ENCODE data around the gene ANGPT4.

Gene ANGPT4

DNA sequence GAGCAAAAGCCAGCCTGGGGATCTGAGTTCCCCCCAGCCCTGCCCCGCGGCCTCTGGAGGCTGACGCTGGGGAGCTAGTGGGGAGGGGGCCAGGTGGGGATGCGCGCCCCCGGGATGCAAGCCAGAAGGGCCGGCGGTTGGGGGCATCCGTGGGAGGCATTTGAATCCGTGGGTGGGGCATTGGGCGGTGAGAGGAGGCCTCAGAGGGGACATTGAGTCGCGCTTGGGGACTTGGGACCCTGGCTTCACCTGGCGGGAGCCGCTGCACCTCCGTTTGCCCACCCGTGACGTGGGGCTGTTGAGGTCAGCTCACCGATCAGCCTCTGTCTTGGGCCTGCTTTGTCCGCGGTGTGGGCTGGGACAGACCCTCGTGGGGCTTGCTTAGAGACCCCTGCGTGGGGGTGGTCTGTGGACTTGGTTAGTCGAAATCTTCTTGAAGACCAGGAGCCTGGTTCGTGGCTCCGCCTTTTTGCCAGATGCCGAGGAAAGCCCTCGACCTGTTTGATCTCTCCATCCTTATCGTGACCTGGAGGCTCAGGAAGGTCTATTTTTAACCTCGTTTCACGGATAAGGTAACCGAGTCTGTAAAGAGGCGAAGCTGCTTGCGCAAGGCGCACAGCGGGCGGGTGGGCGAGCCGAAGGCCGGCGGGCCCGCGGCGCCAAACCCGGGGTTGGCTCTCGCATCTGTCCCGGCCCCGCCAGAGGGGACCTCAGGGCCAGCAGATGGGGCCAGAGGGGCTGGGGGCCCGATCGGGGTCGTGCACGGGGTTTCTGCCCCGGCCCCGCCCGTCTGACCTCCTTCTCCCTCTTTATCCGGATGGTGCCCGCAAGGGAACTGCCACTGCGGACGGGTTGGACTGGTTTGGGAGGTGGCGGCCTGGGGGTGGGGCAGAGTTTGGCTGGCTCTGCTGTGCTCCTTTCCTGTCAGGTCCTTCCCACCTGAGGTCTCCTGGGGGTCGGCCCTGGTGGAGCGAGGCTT lies 74.3 kb downstream of the ANGPT4 start:
- TF ChIP-seq, protein P1, sequence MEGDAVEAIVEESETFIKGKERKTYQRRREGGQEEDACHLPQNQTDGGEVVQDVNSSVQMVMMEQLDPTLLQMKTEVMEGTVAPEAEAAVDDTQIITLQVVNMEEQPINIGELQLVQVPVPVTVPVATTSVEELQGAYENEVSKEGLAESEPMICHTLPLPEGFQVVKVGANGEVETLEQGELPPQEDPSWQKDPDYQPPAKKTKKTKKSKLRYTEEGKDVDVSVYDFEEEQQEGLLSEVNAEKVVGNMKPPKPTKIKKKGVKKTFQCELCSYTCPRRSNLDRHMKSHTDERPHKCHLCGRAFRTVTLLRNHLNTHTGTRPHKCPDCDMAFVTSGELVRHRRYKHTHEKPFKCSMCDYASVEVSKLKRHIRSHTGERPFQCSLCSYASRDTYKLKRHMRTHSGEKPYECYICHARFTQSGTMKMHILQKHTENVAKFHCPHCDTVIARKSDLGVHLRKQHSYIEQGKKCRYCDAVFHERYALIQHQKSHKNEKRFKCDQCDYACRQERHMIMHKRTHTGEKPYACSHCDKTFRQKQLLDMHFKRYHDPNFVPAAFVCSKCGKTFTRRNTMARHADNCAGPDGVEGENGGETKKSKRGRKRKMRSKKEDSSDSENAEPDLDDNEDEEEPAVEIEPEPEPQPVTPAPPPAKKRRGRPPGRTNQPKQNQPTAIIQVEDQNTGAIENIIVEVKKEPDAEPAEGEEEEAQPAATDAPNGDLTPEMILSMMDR (IDR thresholded peaks at IDR 0.05; ENCODE audit: low read depth, low read length, missing control alignments): no peak
- peak overlapping the region; percentile 48 for H3K4me3 ChIP-seq (ENCODE audit: low read depth, low read length)
- DNase-seq (ENCODE audit: low read depth): no peak

DNA sequence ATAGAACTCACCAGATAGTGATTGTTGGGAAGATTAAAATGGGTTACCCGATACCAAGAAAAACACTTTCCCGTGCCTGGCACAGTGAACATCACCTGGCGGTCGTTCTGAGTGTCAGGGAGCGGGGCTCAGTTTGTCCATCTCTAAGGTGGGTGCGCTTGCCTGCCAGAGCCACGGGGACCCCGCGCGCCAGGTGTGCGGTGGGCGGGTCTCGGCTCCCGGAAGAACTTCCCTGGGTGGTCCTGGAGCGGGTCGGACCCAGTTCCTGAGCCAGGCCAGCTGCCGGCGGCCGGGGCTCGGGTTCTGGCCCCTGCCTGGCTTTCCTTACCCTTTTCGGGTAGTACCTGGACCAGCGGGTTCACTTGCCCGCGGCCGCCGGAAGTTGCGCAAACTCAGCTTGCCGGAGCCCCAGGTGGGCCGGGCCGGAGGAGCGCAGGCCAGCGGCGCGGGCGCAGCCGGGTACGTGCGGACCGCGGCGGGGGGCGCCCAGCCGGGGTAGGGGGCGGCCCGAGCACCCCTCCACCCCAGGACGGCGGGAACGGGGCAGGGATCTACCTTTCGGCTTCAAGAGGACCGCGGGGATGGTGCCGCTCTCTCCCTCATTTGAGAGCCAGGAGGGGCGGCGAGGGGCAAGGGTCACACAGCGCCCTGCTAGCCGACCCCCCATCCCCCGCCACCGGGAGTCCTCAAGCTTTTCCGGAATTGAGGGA lies 75.1 kb downstream of the ANGPT4 start:
- TF ChIP-seq, protein P1 (IDR thresholded peaks at IDR 0.05; ENCODE audit: low read depth, low read length, missing control alignments): no peak
- H3K4me3 ChIP-seq (ENCODE audit: low read depth, low read length): peak overlapping the region; percentile 48
- DNase-seq (ENCODE audit: low read depth): no peak

DNA sequence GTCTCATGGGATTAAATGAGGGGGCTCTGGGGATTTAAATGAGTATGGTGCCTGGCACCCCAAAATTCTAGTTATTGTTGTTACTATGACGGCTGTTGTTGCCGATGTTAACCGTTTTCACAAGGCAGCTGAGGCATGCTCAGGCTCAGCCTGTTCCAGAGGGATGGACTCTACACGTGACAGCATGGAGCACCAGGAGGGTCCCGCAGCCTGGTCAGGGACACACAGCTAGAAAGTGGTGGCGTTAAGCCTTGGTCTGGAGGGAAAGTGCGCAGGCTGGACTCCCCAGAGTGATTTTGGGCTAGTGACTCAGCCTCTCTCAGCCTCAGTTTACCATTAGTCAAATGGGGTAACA lies 75.7 kb downstream of the ANGPT4 start:
- DNase-seq (ENCODE audit: low read depth): no peak
- no peak overlapping the region for H3K4me3 ChIP-seq (ENCODE audit: low read depth, low read length)
- TF ChIP-seq, protein P1 (IDR thresholded peaks at IDR 0.05; ENCODE audit: low read depth, low read length, missing control alignments): no peak

DNA sequence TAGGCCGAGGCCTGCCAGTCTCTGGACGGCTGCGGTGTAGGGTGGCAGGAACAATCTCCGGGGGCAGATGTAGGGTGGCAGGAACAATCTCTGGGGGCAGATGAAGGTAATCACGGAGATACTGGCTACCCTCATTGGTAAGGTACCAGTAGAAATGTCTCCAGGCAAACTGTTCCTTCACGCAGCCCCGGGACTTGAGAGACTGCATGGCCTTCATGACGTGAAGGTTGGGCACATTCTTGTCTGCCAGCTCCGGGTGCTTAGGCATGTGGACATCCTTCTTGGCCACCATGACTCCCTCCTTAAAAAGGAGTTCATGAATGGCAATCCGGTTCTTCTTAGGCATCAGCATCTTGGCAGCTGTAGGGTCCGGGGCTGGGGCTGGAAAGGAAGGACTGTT lies 76.5 kb downstream of the ANGPT4 start:
- DNase-seq (ENCODE audit: low read depth): no peak
- TF ChIP-seq, protein P1 (IDR thresholded peaks at IDR 0.05; ENCODE audit: low read depth, low read length, missing control alignments): no peak
- no peak overlapping the region for H3K4me3 ChIP-seq (ENCODE audit: low read depth, low read length)

DNA sequence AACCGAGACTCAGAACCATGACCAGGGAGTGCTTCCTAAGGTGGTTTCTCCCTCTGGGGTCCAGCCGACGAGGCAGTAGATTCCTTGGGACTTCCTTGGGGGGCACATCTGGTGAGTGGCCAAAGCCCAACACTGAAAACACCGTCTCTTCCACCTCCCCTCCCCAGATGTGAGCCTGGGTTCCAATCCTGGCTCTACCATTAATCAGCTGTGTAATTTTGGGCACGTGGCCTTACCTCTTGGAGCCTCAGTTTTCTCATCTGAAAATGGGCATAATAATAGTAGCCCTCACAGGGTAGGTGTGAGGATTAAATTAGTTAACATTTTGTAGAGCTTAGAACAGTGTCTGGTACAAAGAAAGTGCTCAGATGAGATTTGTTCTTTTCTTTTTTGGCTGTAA lies 77.1 kb downstream of the ANGPT4 start:
- TF ChIP-seq, protein P1 (IDR thresholded peaks at IDR 0.05; ENCODE audit: low read depth, low read length, missing control alignments): no peak
- H3K4me3 ChIP-seq (ENCODE audit: low read depth, low read length): no peak overlapping the region
- no peak for DNase-seq (ENCODE audit: low read depth)

DNA sequence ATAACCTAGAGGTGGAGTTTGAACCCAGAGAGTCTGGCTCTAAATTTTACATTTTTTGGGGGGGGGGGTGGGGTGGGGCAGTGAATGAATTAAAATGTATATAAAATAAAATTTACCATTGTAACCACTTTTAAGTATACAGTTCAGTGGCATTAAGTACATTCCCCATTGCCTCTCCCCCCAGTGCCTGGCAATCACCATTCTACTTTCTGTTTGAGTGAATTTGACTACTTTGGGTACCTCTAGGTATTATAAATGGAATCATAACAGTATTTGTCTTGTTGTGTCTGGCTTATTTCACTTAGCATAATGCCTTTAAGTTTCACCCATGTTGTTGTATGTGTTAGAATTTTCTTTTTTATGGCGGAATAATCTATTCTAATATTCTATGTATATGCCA lies 79.9 kb downstream of the ANGPT4 start:
- TF ChIP-seq, protein P1 (IDR thresholded peaks at IDR 0.05; ENCODE audit: low read depth, low read length, missing control alignments): no peak
- H3K4me3 ChIP-seq (ENCODE audit: low read depth, low read length): no peak overlapping the region
- DNase-seq (ENCODE audit: low read depth): no peak
